Mesenchymal stem cell (in vitro differentiated cells and primary cell): Measurements from ENCODE around the gene RENBP.

Experiments used
- DNase-seq: peaks from one replicate; pipeline ENCODE4 v3.0.0-alpha.2; 2013
- H2AFZ ChIP-seq: one replicate; pipeline ENCODE4 v1.6.1; 2013; ENCODE audit warnings: low read depth, mild to moderate bottlenecking, control low read depth, inconsistent platforms, low read length, moderate library complexity
- H2AK5ac ChIP-seq: 2 replicates; pipeline ENCODE4 v1.6.1; 2013; ENCODE audit warnings: low read length, moderate library complexity, mild to moderate bottlenecking, inconsistent platforms; ENCODE audit not compliant: severe bottlenecking
- H2BK120ac ChIP-seq: one replicate; pipeline ENCODE4 v1.6.1; 2013; ENCODE audit warnings: low read depth, mild to moderate bottlenecking, inconsistent platforms, low read length, moderate library complexity
- H2BK12ac ChIP-seq, 2 experiments: one replicate each; pipeline ENCODE4 v1.6.1; 2013; ENCODE audit warnings: inconsistent platforms in 2 of 2, low read length in 2 of 2, mild to moderate bottlenecking in 2 of 2, moderate library complexity in 2 of 2, control low read depth in 1 of 2
- H2BK15ac ChIP-seq: one replicate; pipeline ENCODE4 v1.6.1; 2013; ENCODE audit warnings: mild to moderate bottlenecking, low read depth, inconsistent platforms; ENCODE audit not compliant: poor library complexity, severe bottlenecking
- H2BK5ac ChIP-seq: 2 replicates; pipeline ENCODE4 v1.6.1; 2013; ENCODE audit warnings: low read depth, mild to moderate bottlenecking, low read length, control low read depth, inconsistent platforms; ENCODE audit not compliant: poor library complexity, severe bottlenecking
- H3K14ac ChIP-seq, 2 experiments: one replicate each; pipeline ENCODE4 v1.6.1; 2013; ENCODE audit warnings: inconsistent platforms in 2 of 2, low read length in 2 of 2, control low read depth in 1 of 2, mild to moderate bottlenecking in 1 of 2, moderate library complexity in 1 of 2
- H3K18ac ChIP-seq, 2 experiments: one replicate each; pipeline ENCODE4 v1.6.1; 2013; ENCODE audit warnings: inconsistent platforms in 2 of 2, low read length in 2 of 2, control low read depth in 1 of 2, low read depth in 1 of 2, mild to moderate bottlenecking in 1 of 2
- H3K23ac ChIP-seq, 2 experiments: one replicate each; pipeline ENCODE4 v1.6.1; 2013; ENCODE audit warnings: inconsistent platforms in 2 of 2, low read length in 2 of 2, mild to moderate bottlenecking in 2 of 2, moderate library complexity in 2 of 2, control low read depth in 1 of 2
- H3K27ac ChIP-seq: 2 replicates; pipeline ENCODE4 v1.5.1; 2013; ENCODE audit warnings: mild to moderate bottlenecking, moderate library complexity, low read length, control low read depth, inconsistent platforms; ENCODE audit not compliant: poor library complexity, severe bottlenecking
- H3K27me3 ChIP-seq, 2 experiments: 2 replicates each; pipeline versions ENCODE4 v1.6.1 to v1.7.0; 2013; ENCODE audit warnings: low read length in 2 of 2, mild to moderate bottlenecking in 2 of 2, moderate library complexity in 2 of 2, control low read depth in 1 of 2, inconsistent platforms in 1 of 2; ENCODE audit not compliant: control insufficient read depth in 1 of 2, insufficient read depth in 1 of 2
- H3K36me3 ChIP-seq, 2 experiments: 2 replicates each; pipeline versions ENCODE4 v1.6.1 to v1.7.0; 2013; ENCODE audit warnings: low read length in 2 of 2, control low read depth in 1 of 2, inconsistent platforms in 1 of 2, low read depth in 1 of 2, mild to moderate bottlenecking in 1 of 2; ENCODE audit not compliant: insufficient read depth in 2 of 2, control insufficient read depth in 1 of 2
- H3K4ac ChIP-seq, 2 experiments: one replicate each; pipeline ENCODE4 v1.6.1; 2013; ENCODE audit warnings: inconsistent platforms in 2 of 2, low read length in 2 of 2, mild to moderate bottlenecking in 2 of 2, moderate library complexity in 2 of 2, control low read depth in 1 of 2, low read depth in 1 of 2
- H3K4me1 ChIP-seq: 2 replicates; pipeline ENCODE4 v1.6.1; 2013; ENCODE audit warnings: low read depth, low read length, control low read depth; ENCODE audit not compliant: control insufficient read depth, insufficient read depth
- H3K4me2 ChIP-seq: 2 replicates; pipeline ENCODE4 v1.6.1; 2013; ENCODE audit warnings: low read length, mild to moderate bottlenecking, inconsistent platforms; ENCODE audit not compliant: poor library complexity, severe bottlenecking
- H3K4me3 ChIP-seq, 2 experiments: 2 replicates each; pipeline versions ENCODE4 v1.5.1 to v1.7.0; 2013; ENCODE audit warnings: low read length in 2 of 2, mild to moderate bottlenecking in 2 of 2, control low read depth in 1 of 2, low read depth in 1 of 2; ENCODE audit not compliant: insufficient read depth in 1 of 2
- H3K79me1 ChIP-seq: replicated peaks from 2 replicates; pipeline ENCODE4 v1.6.1; 2013; ENCODE audit warnings: mild to moderate bottlenecking, control low read depth, low read length, inconsistent platforms; ENCODE audit not compliant: poor library complexity, severe bottlenecking
- H3K9ac ChIP-seq: 2 replicates; pipeline ENCODE4 v1.7.0; 2013; ENCODE audit warnings: mild to moderate bottlenecking, low read length, moderate library complexity
- H3K9me3 ChIP-seq: 2 replicates; pipeline ENCODE4 v1.7.0; 2013; ENCODE audit warnings: mild to moderate bottlenecking, low read length; ENCODE audit not compliant: control insufficient read depth
- H4K8ac ChIP-seq: one replicate; pipeline ENCODE4 v1.6.1; 2013; ENCODE audit warnings: inconsistent platforms, mild to moderate bottlenecking, low read length, moderate library complexity
- H4K91ac ChIP-seq: one replicate; pipeline ENCODE4 v1.6.1; 2013; ENCODE audit warnings: mild to moderate bottlenecking, low read length, inconsistent platforms
- WGBS: methylation state at CpG from one replicate; pipeline ENCODE4 v1.1.7; 2013; ENCODE audit warnings: mixed read lengths; 5-methylcytosine and 5-hydroxymethylcytosine counted together

Gene RENBP

GRCh38 chrX:153945956-153946943 lies 1.8 kb upstream of the RENBP start:
- no peak overlapping the region for H3K18ac ChIP-seq
- H3K36me3 ChIP-seq, result peaks cover 34 to 46% of the 10 kb centered on the region in 2 experiments
- no peak overlapping the region for H3K27ac ChIP-seq
- no peaks in the 10 kb centered on the region for H3K9me3 ChIP-seq
- H3K9ac ChIP-seq, result no peak overlapping the region
- no peak overlapping the region for H3K4me3 ChIP-seq
- H4K91ac ChIP-seq, result no peak overlapping the region
- H2BK15ac ChIP-seq, result no peak overlapping the region
- H2AK5ac ChIP-seq, result no peak overlapping the region
- H4K8ac ChIP-seq, result peak overlapping the region; percentile 28
- H3K14ac ChIP-seq, result no peak overlapping the region
- 96% methylated on average over 20 of the region's 24 CpGs for WGBS
- H3K23ac ChIP-seq, result no peak overlapping the region
- H3K4ac ChIP-seq, result no peak overlapping the region
- peaks cover 0 to 3% of the 10 kb centered on the region in 2 experiments for H3K27me3 ChIP-seq
- no peak overlapping the region for H2AFZ ChIP-seq
- no peak overlapping the region for H3K4me2 ChIP-seq
- no peak overlapping the region for H2BK120ac ChIP-seq
- peak overlapping the region in 1 of 2 experiments; percentile 63 for H2BK12ac ChIP-seq
- peaks cover 28% of the 10 kb centered on the region for H3K4me1 ChIP-seq
- H3K79me1 ChIP-seq, result peaks cover 5% of the 10 kb centered on the region
- DNase-seq, result no peak
- H2BK5ac ChIP-seq, result no peak overlapping the region

- Histone ChIP-seq H2AK5ac (no peak overlapping the region), H4K91ac (no peak overlapping the region), H3K4me2 (peak overlapping the region; percentile 47), H2BK120ac (no peak overlapping the region), H3K79me1 (no peaks in the 10 kb centered on the region), H3K27me3 (peaks cover 0 to 10% of the 10 kb centered on the region in 2 experiments), H2AFZ (peak overlapping the region; percentile 36), H3K36me3 (peaks cover 20 to 31% of the 10 kb centered on the region in 2 experiments), H3K9ac (no peak overlapping the region), H3K14ac (no peak overlapping the region), H3K9me3 (no peaks in the 10 kb centered on the region), H2BK15ac (no peak overlapping the region), H3K18ac (peak overlapping the region in 1 of 2 experiments; percentile 21), H2BK12ac (peak overlapping the region in 1 of 2 experiments; percentile 96), H4K8ac (peak overlapping the region; percentile 52), H3K4me1 (peaks cover 26% of the 10 kb centered on the region), H3K23ac (no peak overlapping the region), H3K27ac (no peak overlapping the region), H3K4ac (no peak overlapping the region), H2BK5ac (no peak overlapping the region), H3K4me3 (no peak overlapping the region)
- DNase-seq, result no peak
- WGBS, result 66% methylated on average over 6 of the region's 6 CpGs
Observed at GRCh38 chrX:153944800-153945150, 332 bp upstream of the RENBP start.

- H3K18ac ChIP-seq, result peak overlapping the region in 1 of 2 experiments; percentile 24
- H3K4me1 ChIP-seq, result peaks cover 12% of the 10 kb centered on the region
- no peak overlapping the region for H2BK5ac ChIP-seq
- no peak overlapping the region for H2AK5ac ChIP-seq
- H3K9me3 ChIP-seq, result no peaks in the 10 kb centered on the region
- no peak overlapping the region for H2BK12ac ChIP-seq
- H3K27ac ChIP-seq, result no peak overlapping the region
- no peak overlapping the region for H3K4ac ChIP-seq
- H2BK120ac ChIP-seq, result no peak overlapping the region
- no peak for DNase-seq
- no peak overlapping the region for H3K14ac ChIP-seq
- H3K36me3 ChIP-seq, result peaks cover 0 to 6% of the 10 kb centered on the region in 2 experiments
- no peak overlapping the region for H2BK15ac ChIP-seq
- WGBS, result 75% methylated on average over 9 of the region's 23 CpGs
- H3K23ac ChIP-seq, result no peak overlapping the region
- peak overlapping the region in 1 of 2 experiments; percentile 46 for H3K4me3 ChIP-seq
- peaks cover 0 to 14% of the 10 kb centered on the region in 2 experiments for H3K27me3 ChIP-seq
- H4K8ac ChIP-seq, result no peak overlapping the region
- no peaks in the 10 kb centered on the region for H3K79me1 ChIP-seq
- no peak overlapping the region for H4K91ac ChIP-seq
- H3K4me2 ChIP-seq, result no peak overlapping the region
- no peak overlapping the region for H2AFZ ChIP-seq
- H3K9ac ChIP-seq, result peak overlapping the region; percentile 54
Observed at GRCh38 chrX:153941336-153942252, 2.8 kb downstream of the RENBP start.
